Ishikawa (cell line): ENCODE measurements around the gene VIM.

Experiments used
- EP300 ChIP-seq: IDR thresholded peaks from 2 replicates; pipeline ENCODE4 v1.6.1; 2012; ENCODE audit warnings: borderline replicate concordance
- FOXM1 ChIP-seq: IDR thresholded peaks from 2 replicates; pipeline ENCODE4 v1.6.1; 2012; ENCODE audit warnings: low read depth, borderline replicate concordance
- NFIC ChIP-seq: IDR thresholded peaks from 2 replicates; pipeline ENCODE4 v1.6.1; 2012
- RAD21 ChIP-seq: IDR thresholded peaks from 2 replicates; pipeline ENCODE4 v1.6.1; 2012; ENCODE audit warnings: low read depth
- TAF1 ChIP-seq: IDR thresholded peaks from 2 replicates; pipeline ENCODE4 v1.6.1; 2012; ENCODE audit warnings: low read depth, mild to moderate bottlenecking
- TCF12 ChIP-seq: IDR thresholded peaks from 2 replicates; pipeline ENCODE4 v1.6.1; 2012; ENCODE audit warnings: low read depth
- TEAD4 ChIP-seq: IDR thresholded peaks from 2 replicates; pipeline ENCODE4 v1.6.1; 2012
- YY1 ChIP-seq: IDR thresholded peaks from 2 replicates; pipeline ENCODE4 v1.6.1; 2012; ENCODE audit warnings: low read depth
- TF ChIP-seq, protein P1 (sequence below): IDR thresholded peaks from 2 replicates; pipeline ENCODE4 v1.6.1; 2012
- TF ChIP-seq, protein P2 (sequence below): IDR thresholded peaks from 2 replicates; pipeline ENCODE4 v1.6.1; 2012; ENCODE audit warnings: low read depth, mild to moderate bottlenecking

- TF ChIP-seq NFIC, result no peak
- TF ChIP-seq, protein P1, sequence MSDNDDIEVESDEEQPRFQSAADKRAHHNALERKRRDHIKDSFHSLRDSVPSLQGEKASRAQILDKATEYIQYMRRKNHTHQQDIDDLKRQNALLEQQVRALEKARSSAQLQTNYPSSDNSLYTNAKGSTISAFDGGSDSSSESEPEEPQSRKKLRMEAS, result no peak
- TF ChIP-seq TCF12, result no peak
- no peak for TF ChIP-seq EP300
- TF ChIP-seq, protein P2, sequence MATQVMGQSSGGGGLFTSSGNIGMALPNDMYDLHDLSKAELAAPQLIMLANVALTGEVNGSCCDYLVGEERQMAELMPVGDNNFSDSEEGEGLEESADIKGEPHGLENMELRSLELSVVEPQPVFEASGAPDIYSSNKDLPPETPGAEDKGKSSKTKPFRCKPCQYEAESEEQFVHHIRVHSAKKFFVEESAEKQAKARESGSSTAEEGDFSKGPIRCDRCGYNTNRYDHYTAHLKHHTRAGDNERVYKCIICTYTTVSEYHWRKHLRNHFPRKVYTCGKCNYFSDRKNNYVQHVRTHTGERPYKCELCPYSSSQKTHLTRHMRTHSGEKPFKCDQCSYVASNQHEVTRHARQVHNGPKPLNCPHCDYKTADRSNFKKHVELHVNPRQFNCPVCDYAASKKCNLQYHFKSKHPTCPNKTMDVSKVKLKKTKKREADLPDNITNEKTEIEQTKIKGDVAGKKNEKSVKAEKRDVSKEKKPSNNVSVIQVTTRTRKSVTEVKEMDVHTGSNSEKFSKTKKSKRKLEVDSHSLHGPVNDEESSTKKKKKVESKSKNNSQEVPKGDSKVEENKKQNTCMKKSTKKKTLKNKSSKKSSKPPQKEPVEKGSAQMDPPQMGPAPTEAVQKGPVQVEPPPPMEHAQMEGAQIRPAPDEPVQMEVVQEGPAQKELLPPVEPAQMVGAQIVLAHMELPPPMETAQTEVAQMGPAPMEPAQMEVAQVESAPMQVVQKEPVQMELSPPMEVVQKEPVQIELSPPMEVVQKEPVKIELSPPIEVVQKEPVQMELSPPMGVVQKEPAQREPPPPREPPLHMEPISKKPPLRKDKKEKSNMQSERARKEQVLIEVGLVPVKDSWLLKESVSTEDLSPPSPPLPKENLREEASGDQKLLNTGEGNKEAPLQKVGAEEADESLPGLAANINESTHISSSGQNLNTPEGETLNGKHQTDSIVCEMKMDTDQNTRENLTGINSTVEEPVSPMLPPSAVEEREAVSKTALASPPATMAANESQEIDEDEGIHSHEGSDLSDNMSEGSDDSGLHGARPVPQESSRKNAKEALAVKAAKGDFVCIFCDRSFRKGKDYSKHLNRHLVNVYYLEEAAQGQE, result no peak
- no peak for TF ChIP-seq FOXM1
- no peak for TF ChIP-seq RAD21
- no peak for TF ChIP-seq TAF1
- TF ChIP-seq YY1, result no peak
- TF ChIP-seq TEAD4, result no peak
Observed at GRCh38 chr10:17237149-17237527, 9.1 kb downstream of the VIM start.
